HG03045 (cell line): ENCODE measurements around the gene GSG1L.

Experiments used
- ATAC-seq: cut with Tn5 transposase; IDR thresholded peaks from one replicate; pipeline ENCODE4 v1.9.1; 2021; ENCODE audit warnings: mild to moderate bottlenecking, moderate library complexity; ENCODE audit not compliant: unreplicated experiment

The GSG1L gene

GRCh38 chr16:28063591-28064061 lies at the start of gene GSG1L:
GSG1L (minus strand) TSS chr16:28063714; CDS start chr16:28063424, 290 bp downstream.
- ATAC-seq = no peak

GRCh38 chr16:28112908-28113307 lies 49.4 kb upstream of the GSG1L start:
- no peak for ATAC-seq

GRCh38 chr16:28110977-28111376 lies 47.5 kb upstream of the GSG1L start:
- no peak for ATAC-seq

- no peak for ATAC-seq
Measured at GRCh38 chr16:28110479-28110878, 47.0 kb upstream of the GSG1L start.

GRCh38 chr16:28110074-28110473 lies 46.6 kb upstream of the GSG1L start:
- ATAC-seq = no peak

GRCh38 chr16:28108590-28109247 lies 45.2 kb upstream of the GSG1L start:
- no peak for ATAC-seq

GRCh38 chr16:28107232-28107631 lies 43.7 kb upstream of the GSG1L start:
- ATAC-seq = no peak

- ATAC-seq = no peak
Measured at GRCh38 chr16:28106467-28107215, 43.1 kb upstream of the GSG1L start.

- no peak for ATAC-seq
Measured at GRCh38 chr16:28105954-28106353, 42.4 kb upstream of the GSG1L start.

GRCh38 chr16:28105297-28105696 lies 41.8 kb upstream of the GSG1L start:
- ATAC-seq = no peak

- no peak for ATAC-seq
Measured at GRCh38 chr16:28104404-28104803, 40.9 kb upstream of the GSG1L start.

- ATAC-seq = no peak
Measured at GRCh38 chr16:28103516-28104170, 40.1 kb upstream of the GSG1L start.

GRCh38 chr16:28101533-28101890 lies 38.0 kb upstream of the GSG1L start:
- ATAC-seq = no peak

- ATAC-seq = no peak
Measured at GRCh38 chr16:28100810-28101532, 37.5 kb upstream of the GSG1L start.

GRCh38 chr16:28098959-28099945 lies 35.7 kb upstream of the GSG1L start:
- no peak for ATAC-seq

GRCh38 chr16:28098171-28098958 lies 34.9 kb upstream of the GSG1L start:
- ATAC-seq = no peak

- ATAC-seq = no peak
Measured at GRCh38 chr16:28096983-28097899, 33.7 kb upstream of the GSG1L start.

GRCh38 chr16:28093385-28093725 lies 29.8 kb upstream of the GSG1L start:
- no peak for ATAC-seq
